Panc1 (cell line): ENCODE measurements around the gene ENOX1.

Source experiments
- POLR2AphosphoS5 ChIP-seq: IDR thresholded peaks from 2 replicates; pipeline ENCODE4 v1.6.1; 2012; ENCODE audit warnings: mild to moderate bottlenecking, low read depth, low read length, moderate library complexity
- SIN3A ChIP-seq: IDR thresholded peaks from 2 replicates; pipeline ENCODE4 v1.6.1; 2012; ENCODE audit warnings: low read depth, mild to moderate bottlenecking, low read length, moderate library complexity, borderline replicate concordance; ENCODE audit not compliant: insufficient read depth
- TCF7L2 ChIP-seq: IDR thresholded peaks from 2 replicates; pipeline ENCODE4 v1.6.1; 2011; ENCODE audit warnings: mild to moderate bottlenecking, low read depth, low read length, inconsistent platforms
- TF ChIP-seq, protein P1 (sequence below): fragments of 450-650 bp; IDR thresholded peaks from 2 replicates; pipeline ENCODE4 v1.5.1; 2017; ENCODE audit warnings: mild to moderate bottlenecking

DNA sequence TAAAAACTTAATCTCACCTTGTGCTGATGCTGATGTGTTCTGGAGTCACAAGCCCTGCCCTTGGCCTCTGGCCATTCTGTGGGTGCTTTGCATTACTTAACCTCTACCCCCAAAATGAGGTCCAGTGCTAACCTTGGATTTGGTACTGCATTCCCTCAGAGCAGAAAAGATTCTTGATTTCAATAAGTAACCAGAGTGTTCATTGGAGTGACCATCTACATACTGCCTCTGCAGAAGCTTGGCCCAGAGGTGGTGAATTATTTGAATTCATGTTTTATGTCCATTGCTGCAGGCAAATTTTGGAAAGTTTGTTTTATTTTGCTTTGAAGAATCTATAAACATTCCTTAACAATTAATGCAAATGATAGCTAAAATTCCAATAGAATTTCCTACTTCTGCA lies 7.6 kb upstream of the ENOX1 start:
- TF ChIP-seq, protein P1, sequence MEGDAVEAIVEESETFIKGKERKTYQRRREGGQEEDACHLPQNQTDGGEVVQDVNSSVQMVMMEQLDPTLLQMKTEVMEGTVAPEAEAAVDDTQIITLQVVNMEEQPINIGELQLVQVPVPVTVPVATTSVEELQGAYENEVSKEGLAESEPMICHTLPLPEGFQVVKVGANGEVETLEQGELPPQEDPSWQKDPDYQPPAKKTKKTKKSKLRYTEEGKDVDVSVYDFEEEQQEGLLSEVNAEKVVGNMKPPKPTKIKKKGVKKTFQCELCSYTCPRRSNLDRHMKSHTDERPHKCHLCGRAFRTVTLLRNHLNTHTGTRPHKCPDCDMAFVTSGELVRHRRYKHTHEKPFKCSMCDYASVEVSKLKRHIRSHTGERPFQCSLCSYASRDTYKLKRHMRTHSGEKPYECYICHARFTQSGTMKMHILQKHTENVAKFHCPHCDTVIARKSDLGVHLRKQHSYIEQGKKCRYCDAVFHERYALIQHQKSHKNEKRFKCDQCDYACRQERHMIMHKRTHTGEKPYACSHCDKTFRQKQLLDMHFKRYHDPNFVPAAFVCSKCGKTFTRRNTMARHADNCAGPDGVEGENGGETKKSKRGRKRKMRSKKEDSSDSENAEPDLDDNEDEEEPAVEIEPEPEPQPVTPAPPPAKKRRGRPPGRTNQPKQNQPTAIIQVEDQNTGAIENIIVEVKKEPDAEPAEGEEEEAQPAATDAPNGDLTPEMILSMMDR = no peak
- TF ChIP-seq TCF7L2 = no peak
- TF ChIP-seq SIN3A = no peak
- no peak for TF ChIP-seq POLR2AphosphoS5
